ENCODE results near the gene CCDC142.
A peak's percentile ranks its signal among the peaks of the same experiment; 100 is the strongest.

Gene CCDC142

DNA sequence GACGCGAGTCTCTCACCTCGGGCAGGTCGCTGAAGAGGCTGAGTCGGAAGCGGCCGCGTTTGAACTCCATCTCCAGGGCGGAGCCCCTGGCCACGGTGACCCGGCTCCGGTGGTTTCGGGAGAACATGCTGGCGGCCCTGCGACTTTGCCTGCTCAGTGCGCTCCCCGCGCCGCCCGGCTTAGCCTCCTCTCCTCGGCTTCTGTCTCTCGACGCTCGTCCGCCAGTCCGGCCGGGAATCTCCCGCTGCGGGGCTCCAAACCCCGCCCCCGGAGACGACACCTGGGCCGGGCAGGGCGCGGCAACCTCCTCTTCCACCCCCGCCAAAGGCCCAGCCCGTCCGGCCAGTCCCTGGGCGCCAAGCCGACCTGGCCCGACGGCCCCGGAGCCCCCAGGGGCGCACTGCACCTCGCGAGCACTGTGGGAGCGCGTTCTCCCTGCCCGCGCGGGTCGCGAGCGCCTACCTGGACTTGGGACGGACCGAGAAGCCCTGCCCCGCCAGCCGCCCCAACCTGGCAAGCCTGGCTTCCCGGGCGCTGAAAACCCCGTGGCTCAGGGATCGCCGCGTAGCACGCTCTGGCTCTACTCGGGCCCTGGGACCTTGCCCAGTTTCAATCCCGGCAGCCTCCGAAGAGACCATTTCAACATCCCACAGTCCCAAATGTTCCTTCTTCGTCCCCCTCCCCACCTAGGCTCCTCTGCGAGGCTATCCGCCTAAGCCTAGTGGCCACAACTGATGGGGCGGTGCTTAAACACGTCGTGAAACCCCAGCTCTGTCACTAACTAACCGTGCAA is 40.9 kb downstream of the CCDC142 start, which contains the start of gene RTKN:
RTKN (minus strand) TSS at position 248 of the 793 bp plus-strand sequence; CDS start at position 127, 121 bp downstream.
- no peak for FAIRE-seq

- no peak for FAIRE-seq
Observed at GRCh38 chr2:74441170-74441689, 41.6 kb downstream of the CCDC142 start.

- FAIRE-seq, result peak; percentile 46
Observed at GRCh38 chr2:74440378-74441169, 42.2 kb downstream of the CCDC142 start.

- FAIRE-seq, result no peak
Observed at GRCh38 chr2:74439803-74440377, 42.9 kb downstream of the CCDC142 start.

GRCh38 chr2:74439373-74439772 is 43.4 kb downstream of the CCDC142 start:
- FAIRE-seq, result no peak

DNA sequence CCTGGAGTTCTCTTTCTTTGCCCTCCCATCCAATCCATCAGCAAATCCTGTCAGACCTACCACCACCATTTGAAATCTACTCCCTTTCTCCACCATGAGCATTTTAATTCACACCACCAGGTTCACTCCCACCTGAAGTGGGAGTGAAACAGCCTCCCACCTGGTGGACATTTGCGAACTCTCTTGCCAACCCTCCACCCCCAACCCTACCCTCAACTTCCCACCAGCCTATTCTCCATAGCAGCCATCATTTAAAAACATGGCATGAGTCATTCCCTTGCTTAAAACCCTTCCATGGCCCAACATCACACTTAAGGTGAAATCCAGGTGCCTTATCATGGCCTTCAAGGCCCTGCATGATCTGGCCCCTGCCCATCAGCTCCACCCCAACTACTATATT is 44.5 kb downstream of the CCDC142 start:
- FAIRE-seq, result no peak

- FAIRE-seq, result no peak
Observed at GRCh38 chr2:74436848-74437695, 45.7 kb downstream of the CCDC142 start.

DNA sequence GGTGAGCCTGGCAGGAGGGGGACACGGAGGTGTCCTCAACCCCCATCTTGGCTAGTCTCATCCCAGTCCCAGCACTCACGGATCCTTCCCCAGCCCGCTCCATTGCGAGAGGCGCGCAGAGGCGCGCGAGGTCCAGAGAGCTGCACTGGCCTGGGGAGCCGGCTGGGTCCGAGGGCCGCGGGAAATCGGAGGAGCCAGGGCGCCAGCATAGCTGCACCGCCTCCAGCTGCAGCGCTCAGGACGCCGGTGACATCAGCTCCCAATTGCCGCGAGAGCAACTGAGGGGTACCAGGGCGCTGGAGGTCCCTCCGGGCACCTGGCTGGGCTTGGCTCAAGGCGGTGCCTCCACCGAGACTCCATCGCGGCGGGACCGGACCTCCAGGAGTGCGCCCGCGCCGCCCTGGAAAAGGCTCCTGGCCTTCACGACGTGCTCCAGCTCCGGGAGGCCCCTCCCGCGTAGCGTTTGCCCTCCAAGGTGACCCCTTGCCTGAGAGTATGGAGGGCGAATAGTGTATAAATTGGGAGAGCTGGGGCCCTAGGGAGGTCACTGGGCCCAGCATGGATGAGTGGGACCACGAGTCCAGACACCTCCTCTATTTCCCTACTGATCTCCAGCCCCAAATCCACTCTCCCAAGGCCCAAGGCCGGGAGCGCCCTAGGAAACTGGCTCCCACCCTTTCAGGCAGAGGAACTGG is 46.5 kb downstream of the CCDC142 start:
- no peak for FAIRE-seq

GRCh38 chr2:74430502-74430901 is 52.3 kb downstream of the CCDC142 start:
- FAIRE-seq, result no peak

- no peak for FAIRE-seq
Observed at GRCh38 chr2:74429487-74430451, 53.0 kb downstream of the CCDC142 start.

DNA sequence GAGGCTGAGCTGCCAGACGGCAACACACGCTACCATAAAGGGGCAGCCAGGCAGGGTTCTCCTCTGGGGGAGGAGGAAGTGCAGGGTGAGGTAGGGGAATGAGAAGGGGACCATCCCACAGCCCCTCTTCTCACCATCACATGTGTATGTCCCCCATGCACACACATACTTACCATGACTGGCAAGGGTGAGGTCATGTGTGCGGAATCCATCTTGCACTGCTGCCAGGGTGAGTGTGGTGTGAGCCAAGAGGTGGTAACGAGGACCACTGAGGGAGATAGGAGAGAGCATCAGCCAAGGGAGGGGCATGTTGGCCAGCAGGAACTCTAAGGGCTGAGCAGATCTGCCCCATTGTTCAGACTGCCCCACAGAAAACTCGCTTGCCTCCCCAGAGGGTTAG is 54.1 kb downstream of the CCDC142 start:
- FAIRE-seq, result no peak

GRCh38 chr2:74427551-74427950 is 55.2 kb downstream of the CCDC142 start:
- FAIRE-seq, result no peak

DNA sequence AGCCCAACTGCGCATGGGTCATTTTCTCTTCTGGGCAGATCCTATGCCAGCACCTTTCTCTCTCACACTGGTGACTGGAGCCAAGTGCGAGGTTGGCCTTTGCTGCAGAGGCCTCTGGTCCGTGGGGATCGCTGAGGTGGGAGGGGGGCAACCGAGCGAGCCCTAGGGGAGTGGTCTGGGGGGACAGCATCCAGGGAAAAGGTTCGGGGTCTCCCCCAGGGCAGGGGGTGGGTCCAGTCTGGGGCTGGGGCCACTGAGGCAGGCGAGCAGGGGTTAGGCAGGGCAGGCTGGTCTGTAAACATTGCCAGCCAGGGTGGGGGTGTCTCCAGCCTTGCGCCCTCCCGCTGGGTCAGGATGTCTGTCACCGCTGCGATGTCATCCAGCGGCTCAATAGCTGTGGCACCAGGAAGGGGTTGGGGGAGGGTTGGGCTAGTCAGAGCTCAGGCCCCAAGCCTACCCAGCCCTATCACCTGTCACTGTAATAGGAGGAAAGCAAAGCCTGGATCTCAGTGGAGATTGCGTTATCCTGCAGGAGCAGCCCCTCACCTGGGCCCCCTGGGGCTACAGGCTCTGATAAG is 56.5 kb downstream of the CCDC142 start:
- FAIRE-seq, result no peak

- FAIRE-seq, result no peak
Observed at GRCh38 chr2:74425523-74425922, 57.3 kb downstream of the CCDC142 start.

- FAIRE-seq, result no peak
Observed at GRCh38 chr2:74424995-74425406, 57.8 kb downstream of the CCDC142 start.

- FAIRE-seq, result no peak
Observed at GRCh38 chr2:74424139-74424992, 58.4 kb downstream of the CCDC142 start.

All from TTC549 (cell line).